GM18873 (cell line): Measurements from ENCODE around the gene GCHFR.

Experiments
- ATAC-seq: cut with Tn5 transposase; IDR thresholded peaks from one replicate; pipeline ENCODE4 v1.9.1; 2021; ENCODE audit warnings: mild to moderate bottlenecking, moderate library complexity, moderate number of reproducible peaks; ENCODE audit not compliant: unreplicated experiment, low FRiP score

Gene GCHFR

DNA sequence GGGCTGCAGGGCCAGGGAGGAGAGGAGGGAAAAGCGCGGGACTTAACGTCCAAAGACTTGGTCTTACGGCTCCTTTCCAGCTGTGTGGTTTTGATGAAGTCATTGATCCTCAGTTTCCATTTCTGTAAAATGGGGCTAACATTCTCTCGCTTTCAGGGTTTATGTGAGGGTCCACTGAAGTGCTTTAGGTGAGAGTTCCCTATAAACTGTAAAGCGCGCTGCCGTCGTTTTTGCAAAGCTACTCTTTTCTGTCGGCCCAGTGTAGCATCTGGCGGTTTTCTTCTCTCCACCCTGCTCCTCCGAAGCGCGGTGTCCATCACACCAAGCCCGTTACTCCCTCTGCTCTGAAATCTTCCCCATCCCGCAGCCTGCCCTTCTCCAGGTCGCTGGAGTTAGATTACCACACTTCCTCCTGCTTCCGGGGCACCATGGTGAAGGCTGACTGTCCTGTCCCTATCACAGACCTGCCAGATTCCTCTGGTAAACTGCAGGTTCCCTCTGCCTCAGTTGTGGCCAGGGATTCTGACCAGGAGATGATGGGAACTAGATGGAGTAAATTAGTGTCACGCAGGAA, 44.1 kb downstream of the GCHFR start:
- ATAC-seq = no peak

DNA sequence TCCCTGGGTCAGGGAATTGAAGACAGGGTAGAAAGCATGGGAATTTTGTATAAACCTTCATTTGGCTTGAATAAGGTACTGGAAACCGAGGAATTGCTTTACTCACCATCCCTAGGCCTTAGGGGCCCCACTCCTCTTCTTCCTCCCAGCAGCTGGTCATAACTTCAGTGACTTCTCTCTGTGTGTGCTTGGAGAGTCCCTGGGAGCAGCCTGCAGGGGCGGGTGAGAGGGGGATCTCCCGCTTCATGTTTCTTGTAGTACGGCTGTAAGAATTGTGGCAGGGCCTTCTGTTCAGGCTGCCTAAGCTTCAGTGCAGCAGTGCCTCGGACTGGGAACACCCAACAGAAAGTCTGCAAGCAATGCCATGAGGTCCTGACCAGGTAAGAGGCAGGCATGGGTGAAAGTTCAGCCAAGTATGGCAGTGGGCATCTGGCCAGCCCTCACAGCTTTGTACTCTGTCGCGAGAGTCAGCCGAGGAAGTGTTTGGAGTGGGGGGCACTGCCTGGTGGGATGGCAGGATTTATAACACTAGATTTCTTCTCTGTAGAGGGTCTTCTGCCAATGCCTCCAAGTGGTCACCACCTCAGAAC, 45.1 kb downstream of the GCHFR start:
- ATAC-seq = no peak

DNA sequence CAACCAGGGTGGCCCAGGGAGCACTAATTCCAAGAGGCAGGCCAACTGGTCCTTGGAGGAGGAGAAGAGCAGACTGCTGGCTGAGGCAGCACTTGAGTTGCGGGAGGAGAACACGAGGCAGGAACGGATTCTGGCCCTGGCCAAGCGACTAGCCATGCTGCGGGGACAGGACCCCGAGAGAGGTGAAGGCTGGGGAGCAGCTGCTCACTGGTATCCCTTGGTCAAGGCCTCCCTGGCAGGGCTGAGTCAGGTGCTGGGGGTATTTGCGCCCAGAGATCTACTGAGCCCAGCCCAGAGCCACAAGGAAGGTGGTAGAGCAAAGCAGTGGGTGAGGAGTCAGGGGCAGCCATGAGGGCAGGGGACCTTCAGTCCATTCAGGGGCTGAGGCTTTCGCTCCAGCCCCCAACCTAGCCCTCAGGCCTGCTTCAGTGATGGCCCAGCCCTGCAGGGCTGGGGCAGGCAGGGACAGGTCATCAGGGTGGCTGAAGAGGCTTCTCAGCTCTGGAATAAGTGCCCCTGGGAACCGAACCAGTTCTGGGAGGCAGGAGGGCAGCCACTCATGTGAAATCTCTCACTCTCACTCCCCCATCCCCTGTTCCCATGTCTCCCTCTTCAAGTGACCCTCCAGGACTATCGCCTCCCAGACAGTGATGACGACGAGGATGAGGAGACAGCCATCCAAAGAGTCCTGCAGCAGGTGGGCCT, 49.0 kb downstream of the GCHFR start:
- no peak for ATAC-seq

DNA sequence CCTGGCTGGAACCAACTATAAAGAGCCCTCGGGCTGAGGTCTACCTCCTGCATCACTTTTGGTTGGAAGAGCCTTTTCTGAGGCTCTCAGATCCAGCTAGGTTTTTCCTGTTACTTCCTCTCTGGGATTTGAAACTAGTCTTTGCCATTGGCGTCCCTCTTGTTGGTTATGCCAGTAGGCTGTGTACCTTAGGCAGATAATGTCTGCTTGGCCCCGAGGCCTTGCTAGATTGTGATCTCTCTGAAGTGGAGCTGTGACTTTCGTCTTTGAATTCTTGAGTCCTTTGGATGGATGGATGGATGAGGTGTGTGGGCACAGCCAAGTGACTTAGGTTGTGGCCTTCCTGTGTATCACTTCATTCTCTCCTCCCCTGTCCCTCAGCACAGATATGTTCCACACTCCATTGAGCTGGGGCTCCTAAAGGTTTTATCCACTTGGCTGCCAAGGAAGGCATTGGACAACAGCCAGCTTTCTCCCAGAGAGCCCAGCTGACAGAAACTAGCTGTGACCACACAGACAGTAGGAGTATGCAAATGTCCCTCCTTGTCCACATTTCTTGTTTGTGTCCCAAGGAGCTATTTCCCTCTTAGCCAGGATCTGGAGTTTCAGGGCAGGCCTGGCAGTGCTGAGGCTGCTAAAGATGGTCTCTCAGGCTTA, 51.3 kb downstream of the GCHFR start:
- ATAC-seq = no peak
